SK-N-SH treated with all-trans-retinoic acid at 6 μM for 48 hours (cell line): Measurements from ENCODE around the gene SIRT7.

Source experiments
- ATAC-seq: fragments of 200-7000 bp; cut with Tn5 transposase; 3 replicates; pipeline ENCODE4 v1.9.1; 2020; ENCODE audit warnings: mild to moderate bottlenecking, moderate library complexity
- BACH2 ChIP-seq: fragments of 250-450 bp; sonication (Bioruptor Pico); IDR thresholded peaks from 2 replicates; pipeline ENCODE4 v1.9.0; 2021; ENCODE audit warnings: mild to moderate bottlenecking, borderline replicate concordance
- CSDC2 ChIP-seq: fragments of 250-450 bp; sonication (Bioruptor Pico); IDR thresholded peaks from 2 replicates; pipeline ENCODE4 v1.5.0; 2020; ENCODE audit warnings: mild to moderate bottlenecking, moderate library complexity
- ESRRG ChIP-seq: fragments of 250-450 bp; sonication (Bioruptor Pico); IDR thresholded peaks from 2 replicates; pipeline ENCODE4 v1.6.1; 2021; ENCODE audit warnings: mild to moderate bottlenecking
- GLIS3 ChIP-seq: fragments of 250-450 bp; sonication (Bioruptor Pico); IDR thresholded peaks from 2 replicates; pipeline ENCODE4 v1.5.0; 2020; ENCODE audit warnings: mild to moderate bottlenecking, moderate library complexity
- ISL1 ChIP-seq: fragments of 250-450 bp; sonication (Bioruptor Pico); IDR thresholded peaks from 2 replicates; pipeline ENCODE4 v2.1.2; 2022; ENCODE audit warnings: mild to moderate bottlenecking, moderate library complexity
- OSR1 ChIP-seq: fragments of 250-450 bp; sonication (Bioruptor Pico); IDR thresholded peaks from 2 replicates; pipeline ENCODE4 v1.8.0; 2022; ENCODE audit warnings: moderate library complexity, mild to moderate bottlenecking, inconsistent platforms
- PATZ1 ChIP-seq: fragments of 250-450 bp; sonication (Bioruptor Pico); IDR thresholded peaks from 2 replicates; pipeline ENCODE4 v1.8.0; 2020; ENCODE audit warnings: mild to moderate bottlenecking, moderate library complexity, borderline replicate concordance
- PPARA ChIP-seq: fragments of 250-450 bp; sonication (Bioruptor Pico); IDR thresholded peaks from 2 replicates; pipeline ENCODE4 v1.5.0; 2020; ENCODE audit warnings: mild to moderate bottlenecking, borderline replicate concordance
- RARB ChIP-seq: fragments of 250-450 bp; sonication (Bioruptor Pico); IDR thresholded peaks from 2 replicates; pipeline ENCODE4 v1.8.0; 2021; ENCODE audit warnings: mild to moderate bottlenecking, moderate library complexity
- SNAI2 ChIP-seq: fragments of 250-450 bp; sonication (Bioruptor Pico); IDR thresholded peaks from 2 replicates; pipeline ENCODE4 v1.5.0; 2020; ENCODE audit warnings: mild to moderate bottlenecking, moderate library complexity
- TCF4 ChIP-seq: fragments of 250-450 bp; sonication (Bioruptor Pico); IDR thresholded peaks from 2 replicates; pipeline ENCODE4 v1.8.0; 2021; ENCODE audit warnings: mild to moderate bottlenecking, moderate library complexity, borderline replicate concordance
- TOX ChIP-seq: fragments of 250-450 bp; sonication (Bioruptor Pico); IDR thresholded peaks from 2 replicates; pipeline ENCODE4 v1.8.0; 2021; ENCODE audit warnings: mild to moderate bottlenecking, moderate library complexity, borderline replicate concordance
- TSHZ2 ChIP-seq: fragments of 250-450 bp; sonication (Bioruptor Pico); IDR thresholded peaks from 2 replicates; pipeline ENCODE4 v1.5.0; 2020; ENCODE audit warnings: mild to moderate bottlenecking, moderate library complexity
- ZC3H10 ChIP-seq: fragments of 250-450 bp; sonication (Bioruptor Pico); IDR thresholded peaks from 2 replicates; pipeline ENCODE4 v1.5.1; 2021; ENCODE audit warnings: mild to moderate bottlenecking, moderate library complexity
- ZFP3 ChIP-seq: fragments of 250-450 bp; sonication (Bioruptor Pico); IDR thresholded peaks from 2 replicates; pipeline ENCODE4 v1.5.0; 2020; ENCODE audit warnings: mild to moderate bottlenecking, moderate library complexity
- ZNF565 ChIP-seq: fragments of 450-650 bp; formaldehyde crosslinking; conservative IDR thresholded peaks from 2 replicates; pipeline ENCODE4 v1.5.0; 2020; ENCODE audit warnings: low read depth, mild to moderate bottlenecking, moderate library complexity
- ZNF8 ChIP-seq: fragments of 450-650 bp; formaldehyde crosslinking; IDR thresholded peaks from 2 replicates; pipeline ENCODE4 v1.5.0; 2020; ENCODE audit warnings: mild to moderate bottlenecking, moderate library complexity
- TF ChIP-seq, protein P1 (sequence below): fragments of 250-450 bp; sonication (Bioruptor Pico); IDR thresholded peaks from 2 replicates; pipeline ENCODE4 v1.8.0; 2021; ENCODE audit warnings: low read depth, mild to moderate bottlenecking, moderate library complexity, borderline replicate concordance

The SIRT7 gene

DNA sequence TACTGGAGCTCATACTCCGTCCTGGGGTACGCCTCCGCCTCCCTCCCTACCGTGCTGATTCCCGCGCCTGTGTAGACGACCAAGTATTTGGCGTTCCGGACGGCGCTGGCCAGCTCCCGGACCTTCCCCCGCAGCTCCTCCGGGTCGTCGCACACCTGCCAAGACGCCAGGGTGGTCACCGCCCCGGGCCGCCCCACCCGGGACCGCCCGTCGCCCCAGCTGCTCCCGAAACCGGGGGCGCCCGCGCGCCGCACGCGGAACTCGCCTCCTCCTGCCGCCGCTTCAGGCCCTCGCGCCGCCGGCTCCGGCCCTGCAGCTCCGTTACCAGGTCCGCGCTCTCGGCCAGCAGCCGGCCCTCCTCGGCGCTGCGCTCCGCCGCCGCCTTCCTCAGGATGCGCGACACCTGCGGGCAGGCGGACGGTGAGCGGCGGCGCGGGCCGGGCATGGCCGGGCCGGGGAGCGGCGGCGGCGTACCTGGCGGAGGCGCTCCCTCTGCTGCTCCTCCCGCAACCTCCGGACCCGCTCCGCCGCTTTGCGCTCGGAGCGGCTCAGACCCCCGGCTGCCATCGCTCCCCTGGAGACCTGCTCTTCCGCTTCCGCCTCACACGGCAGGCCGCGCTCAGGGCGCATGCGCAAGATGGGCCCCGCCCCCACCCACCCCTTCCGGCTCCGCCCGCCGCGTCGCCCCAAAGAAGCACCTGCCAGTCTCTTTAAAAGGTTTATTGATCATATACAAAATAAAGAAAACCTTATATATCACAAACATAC lies at the start of gene SIRT7:
Gene SIRT7, minus strand, starts transcription at position 612 of the 768 bp plus-strand sequence. Its CDS starts 45 bp downstream, at position 567.
- peak; percentile 78 for ATAC-seq

GRCh38 chr17:81967244-81967532 lies 49.2 kb upstream of the SIRT7 start:
- ATAC-seq, result peak; percentile 8; the same call in 2 of the 3 replicates
- TF ChIP-seq ZFP3, result no peak
- no peak for TF ChIP-seq ISL1
- no peak for TF ChIP-seq TSHZ2 (CRISPR knock-in tag)
- no peak for TF ChIP-seq ZNF8 (CRISPR knock-in tag)

More for the DNA sequence above, at the start of gene SIRT7:
- no peak for TF ChIP-seq PPARA (CRISPR knock-in tag)
- TF ChIP-seq PATZ1, result no peak
- TF ChIP-seq ZNF565, result no peak
- no peak; the same call in 1 of the 2 replicates for TF ChIP-seq ZC3H10 (CRISPR knock-in tag)
- TF ChIP-seq ZNF8 (CRISPR knock-in tag), result no peak
- TF ChIP-seq TOX (CRISPR knock-in tag), result no peak
- no peak for TF ChIP-seq ESRRG (CRISPR knock-in tag)
- no peak for TF ChIP-seq OSR1 (CRISPR knock-in tag)
- TF ChIP-seq, protein P1, sequence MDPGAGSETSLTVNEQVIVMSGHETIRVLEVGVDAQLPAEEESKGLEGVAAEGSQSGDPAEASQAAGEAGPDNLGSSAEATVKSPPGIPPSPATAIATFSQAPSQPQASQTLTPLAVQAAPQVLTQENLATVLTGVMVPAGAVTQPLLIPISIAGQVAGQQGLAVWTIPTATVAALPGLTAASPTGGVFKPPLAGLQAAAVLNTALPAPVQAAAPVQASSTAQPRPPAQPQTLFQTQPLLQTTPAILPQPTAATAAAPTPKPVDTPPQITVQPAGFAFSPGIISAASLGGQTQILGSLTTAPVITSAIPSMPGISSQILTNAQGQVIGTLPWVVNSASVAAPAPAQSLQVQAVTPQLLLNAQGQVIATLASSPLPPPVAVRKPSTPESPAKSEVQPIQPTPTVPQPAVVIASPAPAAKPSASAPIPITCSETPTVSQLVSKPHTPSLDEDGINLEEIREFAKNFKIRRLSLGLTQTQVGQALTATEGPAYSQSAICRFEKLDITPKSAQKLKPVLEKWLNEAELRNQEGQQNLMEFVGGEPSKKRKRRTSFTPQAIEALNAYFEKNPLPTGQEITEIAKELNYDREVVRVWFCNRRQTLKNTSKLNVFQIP (CRISPR knock-in tag), result no peak
- TF ChIP-seq TSHZ2 (CRISPR knock-in tag), result no peak
- no peak for TF ChIP-seq RARB
- no peak for TF ChIP-seq GLIS3
- TF ChIP-seq CSDC2 (CRISPR knock-in tag), result no peak
- TF ChIP-seq SNAI2, result no peak
- TF ChIP-seq BACH2 (CRISPR knock-in tag), result no peak

GRCh38 chr17:81966343-81967243 lies 48.6 kb upstream of the SIRT7 start:
- no peak for TF ChIP-seq ZC3H10 (CRISPR knock-in tag)
- peak; percentile 43; the same call in 1 of the 2 replicates for TF ChIP-seq TCF4
- no peak for TF ChIP-seq BACH2 (CRISPR knock-in tag)
- peak; percentile 9 for ATAC-seq
